Measurements from ENCODE around the gene DAG1. TPM values are rescaled to one million over a fixed set of nuclear protein-coding genes. Genes with fewer than 3 reads are reported as not detected.

DAG1 gene
- total and polyA plus RNA-seq, 10 of the 15 experiments (the other 5 are each of a cell fraction or from before 2014, with no cell fraction given) = 0.33 to 16.3 (median 9.2) TPM

GRCh38 chr3:49523756-49524747 is 54.0 kb downstream of the DAG1 start:
- H3K4me3 ChIP-seq = no peak overlapping the region
- DNase-seq (ENCODE audit: low read depth, low spot score) (no peak), FAIRE-seq (peak; percentile 54), ATAC-seq (no peak)
- ChIA-PET RAD21 (ENCODE audit: unreplicated experiment) (no interaction called here), CTCF (no interaction called here), POLR2A (interaction anchor here (2.0 kb wide), 1 partner anchor 54 kb away, joined by 6 read pairs; the partner anchor contains the start of gene DAG1), SMC1A (ENCODE audit: uncharacterized antibody, unreplicated experiment) (interaction anchor here (1.2 kb wide), 1 partner anchor 16 kb away, joined by 3 read pairs; no protein-coding TSS in a partner anchor)
- no peaks in the 10 kb centered on the region for H3K79me2 ChIP-seq (ENCODE audit: control insufficient read depth, insufficient read depth, low read length)
- H3K9ac ChIP-seq (ENCODE audit: control insufficient read depth, insufficient read depth, low read length) = no peak overlapping the region
- no peak overlapping the region for H3K4me2 ChIP-seq (ENCODE audit: control insufficient read depth, insufficient read depth)
- no TSS peak for BruUV-seq (replicated peaks)
- peaks cover 13% of the 10 kb centered on the region; the same call in 1 of the 2 replicates for H3K4me1 ChIP-seq (ENCODE audit: control insufficient read depth, insufficient read depth, low read length)
- H3K36me3 ChIP-seq (ENCODE audit: control insufficient read depth in 2 of 2, insufficient read depth in 2 of 2, low read length in 1 of 2) = peaks cover 2 to 3% of the 10 kb centered on the region in 2 experiments; a peak in 2 of 4 replicates
- no peak overlapping the region for H2AFZ ChIP-seq (ENCODE audit: control insufficient read depth, low read depth, low read length)
- in situ Hi-C loops (cut with MboI) (no loop called here), intact Hi-C loops (cut with micrococcal nuclease; ENCODE audit: unreplicated experiment) (no loop called here)
- H3K27me3 ChIP-seq (replicated peaks in 1 of 2; ENCODE audit: control insufficient read depth in 2 of 2, insufficient read depth in 2 of 2, low read length in 1 of 2) = no peaks in the 10 kb centered on the region
- H3K9me3 ChIP-seq (replicated peaks; ENCODE audit: control insufficient read depth, insufficient read depth, low read length) = no peaks in the 10 kb centered on the region
- 78% methylated on average over 5 of the region's 5 CpGs for WGBS (ENCODE audit: insufficient coverage, insufficient replicate concordance, low lambda C conversion rate, missing lambda C conversion rate)
- TF ChIP-seq TCF7 (IDR thresholded peaks at IDR 0.05; ENCODE audit: borderline replicate concordance) (no peak), IKZF2 (IDR thresholded peaks at IDR 0.05) (peak in 1 of 2 experiments; percentile 24; a peak in 1 of 4 replicates), SPI1 (IDR thresholded peaks at IDR 0.05; ENCODE audit: borderline replicate concordance, insufficient read depth, low read depth, low read length) (peak; percentile 76)
- no peaks in the 10 kb centered on the region for H4K20me1 ChIP-seq (ENCODE audit: control insufficient read depth, insufficient read depth)
- H3K27ac ChIP-seq (ENCODE audit: control insufficient read depth, insufficient read depth) = 0 out of 2 replicates have a peak overlapping the region, but pooled peaks have one; percentile 14

GRCh38 chr3:49529567-49529966 is 59.5 kb downstream of the DAG1 start:
- POLR2A ChIA-PET = interaction anchor here (0.6 to 1.1 kb wide), 3 partner anchors 10 to 522 kb away, joined by 3 to 6 read pairs (median 4); no protein-coding TSS in a partner anchor
- no peaks in the 10 kb centered on the region for H3K9me3 ChIP-seq (replicated peaks; ENCODE audit: control insufficient read depth, insufficient read depth, low read length)
- H3K4me2 ChIP-seq (ENCODE audit: control insufficient read depth, insufficient read depth) = no peak overlapping the region
- no peak for FAIRE-seq
- H3K36me3 ChIP-seq (ENCODE audit: control insufficient read depth in 2 of 2, insufficient read depth in 2 of 2, low read length in 1 of 2) = peaks cover 3 to 19% of the 10 kb centered on the region in 2 experiments; a peak in 3 of 4 replicates
- no peak overlapping the region for H2AFZ ChIP-seq (ENCODE audit: control insufficient read depth, low read depth, low read length)
- CTCF ChIA-PET = interaction anchor here (0.8 to 1.1 kb wide), 2 partner anchors 10 to 143 kb away, joined by 3 to 8 read pairs; no protein-coding TSS in a partner anchor
- in situ Hi-C loops (cut with MboI) (no loop called here), intact Hi-C loops (cut with micrococcal nuclease; ENCODE audit: unreplicated experiment) (no loop called here)
- no peak; the same call in 2 of the 3 replicates for ATAC-seq
- no peak for DNase-seq (ENCODE audit: low read depth, low spot score)
- no peaks in the 10 kb centered on the region for H3K4me1 ChIP-seq (ENCODE audit: control insufficient read depth, insufficient read depth, low read length)
- no peak overlapping the region for H3K27ac ChIP-seq (ENCODE audit: control insufficient read depth, insufficient read depth)
- H3K79me2 ChIP-seq (ENCODE audit: control insufficient read depth, insufficient read depth, low read length) = no peaks in the 10 kb centered on the region
- no peaks in the 10 kb centered on the region; the same call in 1 of the 2 replicates for H4K20me1 ChIP-seq (ENCODE audit: control insufficient read depth, insufficient read depth)
- H3K9ac ChIP-seq (ENCODE audit: control insufficient read depth, insufficient read depth, low read length) = no peak overlapping the region
- H3K27me3 ChIP-seq (replicated peaks in 1 of 2; ENCODE audit: control insufficient read depth in 2 of 2, insufficient read depth in 2 of 2, low read length in 1 of 2) = no peaks in the 10 kb centered on the region
- RAD21 ChIA-PET (ENCODE audit: unreplicated experiment) = interaction anchor here (0.9 kb wide), 1 partner anchor 10 kb away, joined by 6 read pairs; no protein-coding TSS in a partner anchor
- no TSS peak for BruUV-seq (replicated peaks)
- H3K4me3 ChIP-seq = no peak overlapping the region
- SMC1A ChIA-PET (ENCODE audit: uncharacterized antibody, unreplicated experiment) = interaction anchor here (0.6 to 0.9 kb wide), 2 partner anchors 10 to 46 kb away, joined by 3 to 4 read pairs; no protein-coding TSS in a partner anchor
- TF ChIP-seq RFX5 (IDR thresholded peaks at IDR 0.05; ENCODE audit: low read depth, low read length) (no peak), POU2F2 (IDR thresholded peaks at IDR 0.05; ENCODE audit: borderline replicate concordance, low read depth, low read length) (no peak), RAD21 (IDR thresholded peaks at IDR 0.05; ENCODE audit: insufficient read depth, low read depth, low read length) (no peak), TAF1 (IDR thresholded peaks at IDR 0.05; ENCODE audit: borderline replicate concordance, low read depth, low read length) (no peak), REST (IDR thresholded peaks at IDR 0.05; ENCODE audit: low read depth, low read length) (no peak)

All from GM12878 (cell line).